Measurements from ENCODE around the gene EYA2. TPM values are rescaled to one million over a fixed set of nuclear protein-coding genes. Genes with fewer than 3 reads are reported as not detected.

The EYA2 gene
- total and polyA plus RNA-seq, 2 donors (not counting 3 experiments of a cell fraction or from before 2014, with no cell fraction given), result not detected

DNA sequence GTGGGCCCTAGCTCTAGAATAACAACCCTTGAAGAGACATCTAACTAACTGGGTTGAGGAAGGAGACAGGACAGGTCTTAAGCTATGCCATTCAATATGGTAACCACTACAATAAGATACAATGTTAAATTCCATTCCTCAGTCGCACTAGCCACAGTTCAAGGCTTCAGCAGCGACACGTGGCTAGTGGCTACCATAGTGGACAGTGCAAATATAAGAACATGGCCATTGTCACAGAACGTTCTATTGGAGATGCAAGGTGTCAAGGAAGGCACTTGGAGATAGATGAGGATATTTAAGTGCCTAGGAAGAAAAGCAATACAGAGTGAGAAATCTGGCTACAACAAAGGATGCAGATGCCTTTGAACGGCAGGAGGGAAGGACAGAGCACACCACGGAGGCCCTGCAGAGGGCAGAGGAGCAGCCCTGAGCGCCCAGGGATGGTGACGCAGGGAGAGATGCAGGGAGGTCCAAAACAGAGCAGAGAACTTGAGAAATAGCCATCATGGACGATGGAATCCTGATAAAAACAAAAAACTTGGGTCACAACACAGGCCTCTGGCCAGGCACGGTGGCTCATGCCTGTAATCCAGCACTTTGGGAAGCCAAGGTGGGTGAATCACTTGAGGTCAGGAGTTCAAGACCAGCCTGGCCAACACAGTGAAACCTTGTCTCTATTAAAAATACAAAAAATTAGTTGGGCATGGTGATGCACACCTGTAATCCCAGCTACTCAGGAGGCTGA, 321.2 kb downstream of the EYA2 start:
- Histone ChIP-seq H3K9me3 (replicated peaks; ENCODE audit: control insufficient read depth, insufficient read depth, low read length) (no peaks in the 10 kb centered on the region), H3K27me3 (ENCODE audit: control insufficient read depth in 2 of 2, insufficient read depth in 2 of 2, low read length in 2 of 2) (no peaks in the 10 kb centered on the region), H2AFZ (ENCODE audit: low read depth, low read length) (no peak overlapping the region), H3K79me2 (ENCODE audit: control insufficient read depth, insufficient read depth, low read length) (peaks cover 17% of the 10 kb centered on the region), H3K4me2 (ENCODE audit: insufficient read depth, low read length) (no peak overlapping the region), H3K4me3 (replicated peaks in 1 of 3; ENCODE audit: insufficient read depth in 1 of 3, low read depth in 1 of 3, low read length in 3 of 3) (no peak overlapping the region), H3K27ac (ENCODE audit: insufficient read depth, low read depth, low read length) (no peak overlapping the region), H4K20me1 (replicated peaks; ENCODE audit: control insufficient read depth, extremely low read depth, insufficient read depth, low read length) (no peaks in the 10 kb centered on the region), H3K36me3 (ENCODE audit: control insufficient read depth in 2 of 2, extremely low read depth in 1 of 2, insufficient read depth in 2 of 2, low read length in 2 of 2) (peaks cover 36 to 44% of the 10 kb centered on the region in 2 experiments), H3K9ac (replicated peaks; ENCODE audit: extremely low read depth, insufficient read depth, low read length) (no peak overlapping the region), H3K9me1 (replicated peaks; ENCODE audit: control insufficient read depth, extremely low read depth, insufficient read depth, low read length) (no peaks in the 10 kb centered on the region), H3K4me1 (ENCODE audit: control insufficient read depth, extremely low read depth, insufficient read depth, low read length) (no peaks in the 10 kb centered on the region)
- BruUV-seq (replicated peaks), result no TSS peak
- DNase-seq (ENCODE audit: low read depth, low spot score), result no peak
- ChIA-PET CTCF (interaction anchor here (1.4 to 9.3 kb wide), 4 partner anchors 10 to 405 kb away, joined by 3 to 68 read pairs (median 4); no protein-coding TSS in a partner anchor), POLR2A (no interaction called here)
- no peak for TF ChIP-seq FOS (IDR thresholded peaks at IDR 0.05; ENCODE audit: borderline replicate concordance, insufficient read depth, low read length)
- TF ChIP-seq EZH2 (IDR thresholded peaks at IDR 0.05; ENCODE audit: borderline replicate concordance, low read depth, low read length, severe bottlenecking), result no peak
- no peak for TF ChIP-seq MYC (IDR thresholded peaks at IDR 0.05; ENCODE audit: low read depth, low read length)
- TF ChIP-seq POLR2AphosphoS5 (IDR thresholded peaks at IDR 0.05; ENCODE audit: insufficient read depth, low read depth, low read length), result no peak
- no peak for TF ChIP-seq GATA2 (IDR thresholded peaks at IDR 0.05; ENCODE audit: insufficient read depth, insufficient read length, low read depth, low read length)
- no peak for TF ChIP-seq MAX (IDR thresholded peaks at IDR 0.05; ENCODE audit: insufficient read depth, insufficient read length)
- no peak for TF ChIP-seq JUN (IDR thresholded peaks at IDR 0.05; ENCODE audit: borderline replicate concordance, insufficient read depth, insufficient read length, low read depth)
- TF ChIP-seq CTCF (IDR thresholded peaks at IDR 0.05; ENCODE audit: extremely low read depth in 1 of 2, insufficient read depth in 1 of 2, low read depth in 1 of 2, low read length in 2 of 2), result no peak
- no peak for TF ChIP-seq POLR2A (IDR thresholded peaks at IDR 0.05; ENCODE audit: low read depth, low read length)
- intact Hi-C loops (cut with micrococcal nuclease) (no loop called here), dilution Hi-C loops (cut with MboI; ENCODE audit: extremely low pct_ligation_motif_present, low sequenced_read_pairs) (no loop called here)
- no peak for FAIRE-seq

All from endothelial cell of umbilical vein (primary cell).